ENCODE results near the gene HOXC11. TPM values are rescaled to one million over a fixed set of nuclear protein-coding genes. Genes with fewer than 3 reads are reported as not detected.

The HOXC11 gene
- total and polyA plus RNA-seq, 4 donors = 0.38 to 4.1 TPM; not detected in 2

DNA sequence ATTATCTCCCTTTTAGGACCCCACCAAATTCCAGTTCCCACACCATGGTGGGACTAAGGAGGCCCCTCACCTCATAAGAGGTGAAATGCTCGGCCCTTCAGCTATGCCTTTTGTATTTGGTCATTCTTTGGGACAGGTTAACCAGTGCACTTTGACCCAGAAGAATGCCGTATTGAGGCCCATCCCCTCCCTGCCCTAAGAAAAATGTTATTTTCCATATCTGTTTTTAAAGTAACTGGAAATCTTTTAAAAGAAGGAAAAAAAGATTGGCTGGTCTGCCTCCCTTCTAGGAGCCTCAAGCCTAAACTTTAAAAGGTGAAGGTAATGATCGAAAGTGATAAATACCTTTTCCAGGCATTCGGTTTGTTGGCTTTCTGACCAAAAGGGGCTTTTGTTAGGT is 40.0 kb upstream of the HOXC11 start:
- WGBS, 2 donors = 77 to 78% methylated on average over 4 of the region's 4 CpGs
- no peaks in the 10 kb centered on the region for H3K36me3 ChIP-seq (ENCODE audit: control insufficient read depth in 1 of 2, insufficient read depth in 2 of 2, low read length in 1 of 2)
- peaks cover 2% of the 10 kb centered on the region for H3K9me3 ChIP-seq (ENCODE audit: control insufficient read depth, low read length)
- ATAC-seq (ENCODE audit: low FRiP score) (no peak), DNase-seq (no peak)
- no peak overlapping the region for H3K4me3 ChIP-seq (ENCODE audit: low read length in 2 of 2)
- intact Hi-C loops (cut with DNase I) = no loop called here
- no peak overlapping the region for H3K27ac ChIP-seq (ENCODE audit: low read depth in 1 of 2, low read length in 2 of 2)
- peaks cover 0 to 7% of the 10 kb centered on the region in 2 donors for H3K27me3 ChIP-seq (ENCODE audit: control insufficient read depth in 1 of 2, insufficient read depth in 2 of 2, low read length in 1 of 2)
- no peaks in the 10 kb centered on the region for H3K4me1 ChIP-seq (ENCODE audit: control insufficient read depth in 1 of 2, insufficient read depth in 2 of 2, low read length in 2 of 2)

GRCh38 chr12:53935383-53936341 is 37.3 kb upstream of the HOXC11 start:
- ATAC-seq (ENCODE audit: low FRiP score) (no peak), DNase-seq (peak in 1 of 2 donors; percentile 59)
- H3K27ac ChIP-seq (ENCODE audit: low read depth in 1 of 2, low read length in 2 of 2) = no peak overlapping the region
- intact Hi-C loops (cut with DNase I) = no loop called here
- H3K4me3 ChIP-seq (ENCODE audit: low read length in 2 of 2) = no peak overlapping the region
- H3K36me3 ChIP-seq (ENCODE audit: control insufficient read depth in 1 of 2, insufficient read depth in 2 of 2, low read length in 1 of 2) = no peaks in the 10 kb centered on the region
- WGBS, 2 donors = 13 to 15% methylated on average over 49 of the region's 49 CpGs
- no peaks in the 10 kb centered on the region for H3K27me3 ChIP-seq (ENCODE audit: control insufficient read depth in 1 of 2, insufficient read depth in 2 of 2, low read length in 1 of 2)
- no peaks in the 10 kb centered on the region for H3K9me3 ChIP-seq (ENCODE audit: control insufficient read depth, low read length)
- H3K4me1 ChIP-seq (ENCODE audit: control insufficient read depth in 1 of 2, insufficient read depth in 2 of 2, low read length in 2 of 2) = no peaks in the 10 kb centered on the region

- Histone ChIP-seq H3K4me3 (ENCODE audit: low read length in 2 of 2) (no peak overlapping the region), H3K27me3 (ENCODE audit: control insufficient read depth in 1 of 2, insufficient read depth in 2 of 2, low read length in 1 of 2) (no peaks in the 10 kb centered on the region), H3K4me1 (ENCODE audit: control insufficient read depth in 1 of 2, insufficient read depth in 2 of 2, low read length in 2 of 2) (no peaks in the 10 kb centered on the region), H3K36me3 (ENCODE audit: control insufficient read depth in 1 of 2, insufficient read depth in 2 of 2, low read length in 1 of 2) (no peaks in the 10 kb centered on the region), H3K27ac (ENCODE audit: low read depth in 1 of 2, low read length in 2 of 2) (no peak overlapping the region), H3K9me3 (ENCODE audit: control insufficient read depth, low read length) (no peaks in the 10 kb centered on the region)
- WGBS, 2 donors = 11 to 16% methylated on average over 12 of the region's 12 CpGs
- intact Hi-C loops (cut with DNase I) = no loop called here
- ATAC-seq (ENCODE audit: low FRiP score) (no peak), DNase-seq (no peak)
These were observed 35.8 kb upstream of the HOXC11 start for GRCh38 chr12:53937099-53937498.

GRCh38 chr12:53937596-53938325 is 35.2 kb upstream of the HOXC11 start:
- H3K27me3 ChIP-seq (ENCODE audit: control insufficient read depth in 1 of 2, insufficient read depth in 2 of 2, low read length in 1 of 2) = no peaks in the 10 kb centered on the region
- WGBS, 2 donors = 19 to 21% methylated on average over 23 of the region's 23 CpGs
- intact Hi-C loops (cut with DNase I) = no loop called here
- ATAC-seq (ENCODE audit: low FRiP score) (no peak), DNase-seq (no peak)
- no peaks in the 10 kb centered on the region for H3K4me1 ChIP-seq (ENCODE audit: control insufficient read depth in 1 of 2, insufficient read depth in 2 of 2, low read length in 2 of 2)
- H3K9me3 ChIP-seq (ENCODE audit: control insufficient read depth, low read length) = no peaks in the 10 kb centered on the region
- H3K36me3 ChIP-seq (ENCODE audit: control insufficient read depth in 1 of 2, insufficient read depth in 2 of 2, low read length in 1 of 2) = no peaks in the 10 kb centered on the region
- H3K4me3 ChIP-seq (ENCODE audit: low read length in 2 of 2) = no peak overlapping the region
- no peak overlapping the region for H3K27ac ChIP-seq (ENCODE audit: low read depth in 1 of 2, low read length in 2 of 2)

- DNase-seq (peak; percentile 48 to 91), ATAC-seq (ENCODE audit: low FRiP score) (peak; percentile 56)
- intact Hi-C loops (cut with DNase I) = no loop called here
- Histone ChIP-seq H3K27ac (ENCODE audit: low read depth in 1 of 2, low read length in 2 of 2) (no peak within 1 kb of the TSS), H3K4me3 (ENCODE audit: low read length in 2 of 2) (no peak within 1 kb of the TSS), H3K4me1 (ENCODE audit: control insufficient read depth in 1 of 2, insufficient read depth in 2 of 2, low read length in 2 of 2) (no peaks in the 10 kb centered on the region), H3K27me3 (ENCODE audit: control insufficient read depth in 1 of 2, insufficient read depth in 2 of 2, low read length in 1 of 2) (no peaks in the 10 kb centered on the region), H3K9me3 (ENCODE audit: control insufficient read depth, low read length) (no peaks in the 10 kb centered on the region), H3K36me3 (ENCODE audit: control insufficient read depth in 1 of 2, insufficient read depth in 2 of 2, low read length in 1 of 2) (no peaks in the 10 kb centered on the region)
- 2 to 3% methylated on average over 51 to 56 of the region's 56 CpGs for WGBS, 2 donors
These were observed 34.4 kb upstream of the HOXC11 start, which contains the start of gene HOXC13 for GRCh38 chr12:53938326-53939140. HOXC13 (plus strand) TSS chr12:53938831; CDS start chr12:53938907, 76 bp downstream.

DNA sequence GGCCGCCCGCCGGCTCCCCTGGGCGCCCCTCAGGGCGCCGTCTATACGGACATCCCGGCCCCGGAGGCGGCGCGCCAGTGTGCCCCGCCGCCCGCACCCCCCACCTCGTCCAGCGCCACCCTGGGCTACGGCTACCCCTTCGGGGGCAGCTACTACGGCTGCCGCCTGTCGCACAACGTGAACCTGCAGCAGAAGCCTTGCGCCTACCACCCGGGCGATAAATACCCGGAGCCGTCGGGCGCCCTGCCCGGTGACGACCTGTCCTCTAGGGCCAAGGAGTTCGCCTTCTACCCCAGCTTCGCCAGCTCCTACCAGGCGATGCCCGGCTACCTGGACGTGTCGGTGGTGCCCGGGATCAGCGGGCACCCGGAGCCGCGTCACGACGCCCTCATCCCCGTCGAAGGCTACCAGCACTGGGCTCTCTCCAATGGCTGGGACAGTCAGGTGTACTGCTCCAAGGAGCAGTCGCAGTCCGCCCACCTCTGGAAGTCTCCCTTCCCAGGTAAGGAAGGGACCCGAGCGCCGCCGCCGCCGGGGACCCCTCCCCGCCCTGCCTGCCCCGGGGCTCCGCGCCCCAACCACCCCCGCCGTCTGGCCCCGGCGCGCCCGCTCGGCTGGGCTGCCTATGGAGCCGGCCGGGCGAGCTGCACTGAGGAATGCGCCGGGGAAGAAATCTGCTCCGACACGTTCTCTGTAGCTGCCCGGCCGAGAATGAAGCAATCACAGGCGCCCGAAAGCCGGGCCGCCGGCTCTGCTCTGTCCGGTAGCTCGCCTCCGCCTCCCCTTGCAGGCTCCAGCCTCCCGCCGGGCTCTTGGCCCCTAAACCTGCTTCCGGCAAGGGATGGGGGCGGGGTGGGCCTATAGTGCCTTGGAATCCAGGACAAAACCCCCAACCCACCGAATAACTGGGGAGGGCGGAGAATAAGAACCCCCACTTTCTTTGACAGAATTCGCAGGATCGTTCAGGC is 33.5 kb upstream of the HOXC11 start:
- ATAC-seq (ENCODE audit: low FRiP score) (peak; percentile 21), DNase-seq (peak; percentile 37 to 81)
- no peaks in the 10 kb centered on the region for H3K9me3 ChIP-seq (ENCODE audit: control insufficient read depth, low read length)
- no peaks in the 10 kb centered on the region for H3K27me3 ChIP-seq (ENCODE audit: control insufficient read depth in 1 of 2, insufficient read depth in 2 of 2, low read length in 1 of 2)
- H3K27ac ChIP-seq (ENCODE audit: low read depth in 1 of 2, low read length in 2 of 2) = no peak overlapping the region
- H3K4me3 ChIP-seq (ENCODE audit: low read length in 2 of 2) = no peak overlapping the region
- H3K4me1 ChIP-seq (ENCODE audit: control insufficient read depth in 1 of 2, insufficient read depth in 2 of 2, low read length in 2 of 2) = no peaks in the 10 kb centered on the region
- 4% methylated on average over 78 to 91 of the region's 91 CpGs for WGBS, 2 donors
- intact Hi-C loops (cut with DNase I) = no loop called here
- no peaks in the 10 kb centered on the region for H3K36me3 ChIP-seq (ENCODE audit: control insufficient read depth in 1 of 2, insufficient read depth in 2 of 2, low read length in 1 of 2)

DNA sequence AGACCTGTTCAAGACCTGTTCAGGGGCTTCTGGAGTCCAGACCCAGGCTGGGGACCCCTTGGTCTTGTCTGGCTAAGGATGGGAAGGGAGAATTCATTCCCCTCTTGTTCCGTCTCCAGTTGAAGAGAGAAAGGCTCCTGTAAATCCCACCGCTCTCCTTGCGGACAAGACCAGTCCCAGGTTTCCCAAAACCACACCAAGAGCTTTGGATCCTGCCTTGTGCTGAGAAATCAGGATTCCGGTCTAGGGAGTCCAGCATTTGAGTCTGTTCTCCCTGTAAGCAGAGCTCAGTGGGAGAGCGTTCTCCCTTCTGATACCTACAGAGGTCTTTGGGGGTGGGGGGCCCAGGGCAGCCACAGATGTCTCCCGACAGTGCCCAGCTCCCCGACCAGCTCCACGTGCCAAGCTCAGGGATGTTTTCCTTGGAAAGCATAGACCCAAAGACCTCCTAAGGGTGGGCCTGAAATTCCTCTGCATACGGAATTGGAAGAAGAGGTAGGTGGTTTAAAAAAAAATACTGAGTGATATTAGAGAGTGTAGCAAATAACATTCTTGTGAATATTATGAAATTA is 32.4 kb upstream of the HOXC11 start:
- Histone ChIP-seq H3K4me1 (ENCODE audit: control insufficient read depth in 1 of 2, insufficient read depth in 2 of 2, low read length in 2 of 2) (no peaks in the 10 kb centered on the region), H3K27me3 (ENCODE audit: control insufficient read depth in 1 of 2, insufficient read depth in 2 of 2, low read length in 1 of 2) (no peaks in the 10 kb centered on the region), H3K9me3 (ENCODE audit: control insufficient read depth, low read length) (no peaks in the 10 kb centered on the region), H3K36me3 (ENCODE audit: control insufficient read depth in 1 of 2, insufficient read depth in 2 of 2, low read length in 1 of 2) (no peaks in the 10 kb centered on the region), H3K27ac (ENCODE audit: low read depth in 1 of 2, low read length in 2 of 2) (no peak overlapping the region), H3K4me3 (ENCODE audit: low read length in 2 of 2) (no peak overlapping the region)
- 12 to 15% methylated on average over 9 of the region's 9 CpGs for WGBS, 2 donors
- DNase-seq (no peak), ATAC-seq (ENCODE audit: low FRiP score) (no peak)
- intact Hi-C loops (cut with DNase I) = no loop called here
